Left lung (tissue), 10 donors: ENCODE data around the gene ZNF821. TPM values are rescaled to one million over a fixed set of nuclear protein-coding genes. Genes with fewer than 3 reads are reported as not detected.
"Not testable (repeated sequence)": the region's sequence is repeated elsewhere in the genome, so short reads cannot be mapped to it uniquely, and the experiment has no call there.

ENCODE experiments used
- ATAC-seq: fragments of 200-7000 bp; cut with Tn5 transposase; one replicate; pipeline ENCODE4 v1.9.1; 2020; ENCODE audit warnings: moderate library complexity
- DNase-seq, 4 donors: peaks; one replicate each; pipeline ENCODE4 v3.0.0-alpha.2; 2013 to 2020
- H3K27ac ChIP-seq, 2 donors: fragments of 200-600 bp; sonication (generic) in 1 of 2; one replicate each; pipeline versions ENCODE4 v1.5.0 to v1.8.0; 2020 to 2021
- H3K27me3 ChIP-seq, 2 donors: fragments of 200-600 bp; sonication (generic) in 1 of 2; one replicate each; pipeline versions ENCODE4 v1.5.0 to v1.8.0; 2020 to 2021
- H3K36me3 ChIP-seq, 2 donors: fragments of 200-600 bp; sonication (generic) in 1 of 2; one replicate each; pipeline versions ENCODE4 v1.5.0 to v1.8.0; 2020 to 2021
- H3K4me1 ChIP-seq, 2 donors: fragments of 200-600 bp; one replicate each; pipeline ENCODE4 v1.8.0; 2021
- H3K4me3 ChIP-seq, 2 donors: fragments of 200-600 bp; sonication (generic) in 1 of 2; one replicate each; pipeline versions ENCODE4 v1.5.0 to v1.8.0; 2020 to 2021; ENCODE audit warnings: mild to moderate bottlenecking in 1 of 2
- H3K9me3 ChIP-seq, 2 donors: fragments of 200-600 bp; sonication (generic) in 1 of 2; one replicate each; pipeline versions ENCODE4 v1.5.0 to v1.8.0; 2020 to 2021
- intact Hi-C, 2 donors: fragments of 100-400 bp; cut with DNase I; formaldehyde crosslinking; loops; one replicate each; pipeline versions ENCODE4 v1.11.2 to v1.14.2; 2022
- polyA plus RNA-seq, 6 donors: library from polyadenylated mRNA; unstranded; fragments of 120-200 nt; gene quantifications; one replicate each; pipeline ENCODE4 v1.2.1, GENCODE V29; 2013; ENCODE audit not compliant: insufficient read length in 6 of 6
- total RNA-seq, 2 donors: library from RNA; stranded (reverse); fragmentation: NEBNext Ultra II Directional; extraction: Animal tissue kit (Norgen Biotek cat#: 25700); gene quantifications; one replicate each; pipeline ENCODE4 v1.2.1, GENCODE V29; 2021
- TF ChIP-seq, protein P1 (sequence below), 2 donors: fragments of 200-600 bp; sonication (generic) in 1 of 2; IDR thresholded peaks; one replicate each; pipeline versions ENCODE4 v1.5.0 to v1.8.0; 2021; ENCODE audit warnings: antibody characterized with exemption in 2 of 2
- donor health status: DM: no; HTN: yes; CAD: no.
- donor health status: DM: no; HTN: no; CAD: no.

Gene ZNF821
- total and polyA plus RNA-seq, 8 donors, result 5.3 to 24.7 (median 20.7) TPM

DNA sequence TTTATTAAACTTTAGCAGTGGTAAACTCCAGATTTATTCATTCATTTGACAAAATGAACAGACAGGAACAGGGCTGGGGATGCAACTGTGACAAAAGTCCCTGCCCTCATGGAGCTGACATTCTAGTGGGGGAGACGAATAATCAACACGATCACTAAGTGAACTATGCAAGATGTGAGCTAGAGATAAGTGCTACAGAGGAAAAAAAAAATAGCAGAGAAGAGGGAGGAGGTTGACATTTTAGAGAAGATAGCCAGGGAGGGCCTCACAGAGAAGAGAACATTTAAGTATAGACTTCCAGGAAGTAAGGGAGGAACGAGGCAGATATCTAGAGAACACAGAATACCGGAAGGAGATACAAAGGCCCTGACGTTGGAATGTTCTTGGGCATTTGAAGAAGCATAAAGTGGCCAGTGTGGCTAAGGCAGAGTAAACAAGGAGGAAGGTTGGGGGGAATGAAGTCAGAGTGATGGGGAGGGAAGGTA, 57.4 kb downstream of the ZNF821 start:
- intact Hi-C loops, result no loop called here
- no peaks in the 10 kb centered on the region for H3K36me3 ChIP-seq
- ATAC-seq, result no peak
- no peak overlapping the region for H3K4me3 ChIP-seq
- no peak overlapping the region for H3K27ac ChIP-seq
- no peaks in the 10 kb centered on the region for H3K4me1 ChIP-seq
- H3K27me3 ChIP-seq, result no peaks in the 10 kb centered on the region
- H3K9me3 ChIP-seq, result no peaks in the 10 kb centered on the region
- DNase-seq, result no peak
- TF ChIP-seq, protein P1, sequence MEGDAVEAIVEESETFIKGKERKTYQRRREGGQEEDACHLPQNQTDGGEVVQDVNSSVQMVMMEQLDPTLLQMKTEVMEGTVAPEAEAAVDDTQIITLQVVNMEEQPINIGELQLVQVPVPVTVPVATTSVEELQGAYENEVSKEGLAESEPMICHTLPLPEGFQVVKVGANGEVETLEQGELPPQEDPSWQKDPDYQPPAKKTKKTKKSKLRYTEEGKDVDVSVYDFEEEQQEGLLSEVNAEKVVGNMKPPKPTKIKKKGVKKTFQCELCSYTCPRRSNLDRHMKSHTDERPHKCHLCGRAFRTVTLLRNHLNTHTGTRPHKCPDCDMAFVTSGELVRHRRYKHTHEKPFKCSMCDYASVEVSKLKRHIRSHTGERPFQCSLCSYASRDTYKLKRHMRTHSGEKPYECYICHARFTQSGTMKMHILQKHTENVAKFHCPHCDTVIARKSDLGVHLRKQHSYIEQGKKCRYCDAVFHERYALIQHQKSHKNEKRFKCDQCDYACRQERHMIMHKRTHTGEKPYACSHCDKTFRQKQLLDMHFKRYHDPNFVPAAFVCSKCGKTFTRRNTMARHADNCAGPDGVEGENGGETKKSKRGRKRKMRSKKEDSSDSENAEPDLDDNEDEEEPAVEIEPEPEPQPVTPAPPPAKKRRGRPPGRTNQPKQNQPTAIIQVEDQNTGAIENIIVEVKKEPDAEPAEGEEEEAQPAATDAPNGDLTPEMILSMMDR (IDR thresholded peaks at IDR 0.05), result no peak

DNA sequence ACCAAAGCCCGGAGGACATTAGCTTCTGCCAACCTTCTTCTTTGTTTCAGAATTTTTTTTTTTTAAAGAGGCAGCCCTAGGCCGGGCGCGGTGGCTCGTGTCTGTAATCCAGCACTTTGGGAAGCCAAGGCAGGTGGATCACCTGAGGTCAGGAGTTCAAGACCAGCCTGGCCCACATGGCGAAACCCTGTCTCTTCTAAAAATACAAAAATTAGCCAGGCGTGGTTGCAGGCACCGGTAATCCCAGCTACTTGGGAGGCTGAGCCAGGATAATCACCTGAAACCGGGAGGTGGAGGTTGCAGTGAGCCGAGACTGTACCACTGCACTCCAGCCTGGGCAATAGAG, 66.9 kb downstream of the ZNF821 start:
- not testable (repeated sequence) for H3K4me1 ChIP-seq

GRCh38 chr16:71811261-71811803, 72.7 kb downstream of the ZNF821 start:
- Histone ChIP-seq H3K36me3 (no peaks in the 10 kb centered on the region), H3K27me3 (no peaks in the 10 kb centered on the region), H3K27ac (no peak overlapping the region), H3K4me1 (peaks cover 12 to 27% of the 10 kb centered on the region in 2 donors), H3K4me3 (no peak overlapping the region), H3K9me3 (no peaks in the 10 kb centered on the region)
- TF ChIP-seq, protein P1 (IDR thresholded peaks at IDR 0.05), result no peak
- intact Hi-C loops, result no loop called here
- ATAC-seq, result no peak
- DNase-seq, result no peak

More for the DNA sequence above, 66.9 kb downstream of the ZNF821 start:
- ATAC-seq, H3K36me3 ChIP-seq, DNase-seq, H3K9me3 ChIP-seq, intact Hi-C loops, H3K4me3 ChIP-seq, H3K27me3 ChIP-seq: not testable (repeated sequence)
- H3K27ac ChIP-seq, result peak overlapping the region in 1 of 2 donors; percentile 37

- DNase-seq, H3K36me3 ChIP-seq, H3K27me3 ChIP-seq, intact Hi-C loops, ATAC-seq, H3K9me3 ChIP-seq, H3K4me3 ChIP-seq: not testable (repeated sequence)
- Histone ChIP-seq H3K4me1 (peaks cover 14 to 39% of the 10 kb centered on the region in 2 donors), H3K27ac (peak overlapping the region in 1 of 2 donors; percentile 99)
Observed at GRCh38 chr16:71810155-71810530, 73.8 kb downstream of the ZNF821 start.

Other genes with a start within 250 kb of the ZNF821 start
- gene PHLPP2, start 159.5 kb downstream of the ZNF821 start, total RNA-seq, result 1 to 10 TPM; 6.1 to 6.7 TPM
- 1 to 10 TPM; 6.8 to 8.5 (median 7.2) TPM for gene PHLPP2, start 159.5 kb downstream of the ZNF821 start, polyA plus RNA-seq
- gene AP1G1, start 75.3 kb downstream of the ZNF821 start, total RNA-seq, result 100 to 1,000 TPM in 1 of 2 donors, 10 to 100 TPM in 1; 90.4 to 100 TPM
- 10 to 100 TPM; 67.0 to 82.7 (median 76.2) TPM for gene AP1G1, start 75.3 kb downstream of the ZNF821 start, polyA plus RNA-seq
- gene ATXN1L, start 38.2 kb downstream of the ZNF821 start, total RNA-seq, result 10 to 100 TPM; 22.8 to 24.3 TPM
- gene ATXN1L, start 38.2 kb downstream of the ZNF821 start, polyA plus RNA-seq, result 10 to 100 TPM; 28.6 to 32.9 (median 30.3) TPM
- 100 to 1,000 TPM; 156 to 175 TPM for gene IST1, start 11.3 kb upstream of the ZNF821 start, total RNA-seq
- gene IST1, start 11.3 kb upstream of the ZNF821 start, polyA plus RNA-seq, result 100 to 1,000 TPM; 285 to 360 (median 308) TPM
- gene PKD1L3, start 116.2 kb upstream of the ZNF821 start, total RNA-seq, result under 1 TPM; 0.05 to 0.17 TPM
- gene PKD1L3, start 116.2 kb upstream of the ZNF821 start, polyA plus RNA-seq, result under 1 TPM; 0.11 to 0.28 (median 0.19) TPM
- 10 to 100 TPM in 1 of 2 donors, 1 to 10 TPM in 1; 5.4 to 13.2 TPM for gene DHODH, start 124.6 kb upstream of the ZNF821 start, total RNA-seq
- gene DHODH, start 124.6 kb upstream of the ZNF821 start, polyA plus RNA-seq, result 10 to 100 TPM; 16.1 to 19.9 (median 17.8) TPM
- 100 to 1,000 TPM in 1 of 2 donors, 1 to 10 TPM in 1; 7.8 to 127 TPM for gene HP, start 170.3 kb upstream of the ZNF821 start, total RNA-seq
- 1 to 10 TPM in 3 of 6 donors, under 1 TPM in 3; 0.46 to 1.8 (median 1.1) TPM for gene HP, start 170.3 kb upstream of the ZNF821 start, polyA plus RNA-seq
- under 1 TPM in 1 of 2 donors, not detected in 1; 0.29 TPM for gene HPR, start 179.0 kb upstream of the ZNF821 start, total RNA-seq
- under 1 TPM in 5 of 6 donors, not detected in 1; 0.20 to 0.66 (median 0.36) TPM for gene HPR, start 179.0 kb upstream of the ZNF821 start, polyA plus RNA-seq
- 10 to 100 TPM in 1 of 2 donors, 1 to 10 TPM in 1; 9.8 to 11.7 TPM for gene TXNL4B, start 209.4 kb upstream of the ZNF821 start, total RNA-seq
- gene TXNL4B, start 209.4 kb upstream of the ZNF821 start, polyA plus RNA-seq, result 10 to 100 TPM; 16.9 to 22.9 (median 20.3) TPM
- gene DHX38, start 209.7 kb upstream of the ZNF821 start, total RNA-seq, result 10 to 100 TPM; 41.5 to 56.2 TPM
- 10 to 100 TPM; 71.5 to 81.6 (median 76.8) TPM for gene DHX38, start 209.7 kb upstream of the ZNF821 start, polyA plus RNA-seq